ENCODE data around the gene PLCL2.

Gene PLCL2

DNA sequence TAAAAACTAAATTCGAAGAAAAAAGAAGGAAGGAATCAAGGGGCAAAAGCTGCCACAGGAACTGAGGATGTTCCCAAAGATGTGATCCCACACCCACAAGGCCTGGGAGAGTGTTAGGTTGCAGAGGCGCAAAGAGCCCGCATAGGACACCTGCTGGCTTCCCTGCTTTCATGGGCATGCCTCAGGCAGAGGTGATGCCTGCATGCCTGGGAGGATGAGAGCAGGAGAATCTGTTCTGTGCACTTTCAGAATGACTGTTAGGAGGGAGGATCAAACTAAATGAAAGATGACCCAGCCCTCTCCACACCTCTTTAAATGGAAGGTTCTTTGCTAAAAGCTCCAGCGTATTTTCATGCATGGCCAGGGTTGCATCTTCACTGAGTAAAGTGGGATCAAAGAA, 162.4 kb downstream of the PLCL2 start:
- no peak for TF ChIP-seq ZFX (IDR thresholded peaks at IDR 0.05; ENCODE audit: borderline replicate concordance)
- TF ChIP-seq, protein P1, sequence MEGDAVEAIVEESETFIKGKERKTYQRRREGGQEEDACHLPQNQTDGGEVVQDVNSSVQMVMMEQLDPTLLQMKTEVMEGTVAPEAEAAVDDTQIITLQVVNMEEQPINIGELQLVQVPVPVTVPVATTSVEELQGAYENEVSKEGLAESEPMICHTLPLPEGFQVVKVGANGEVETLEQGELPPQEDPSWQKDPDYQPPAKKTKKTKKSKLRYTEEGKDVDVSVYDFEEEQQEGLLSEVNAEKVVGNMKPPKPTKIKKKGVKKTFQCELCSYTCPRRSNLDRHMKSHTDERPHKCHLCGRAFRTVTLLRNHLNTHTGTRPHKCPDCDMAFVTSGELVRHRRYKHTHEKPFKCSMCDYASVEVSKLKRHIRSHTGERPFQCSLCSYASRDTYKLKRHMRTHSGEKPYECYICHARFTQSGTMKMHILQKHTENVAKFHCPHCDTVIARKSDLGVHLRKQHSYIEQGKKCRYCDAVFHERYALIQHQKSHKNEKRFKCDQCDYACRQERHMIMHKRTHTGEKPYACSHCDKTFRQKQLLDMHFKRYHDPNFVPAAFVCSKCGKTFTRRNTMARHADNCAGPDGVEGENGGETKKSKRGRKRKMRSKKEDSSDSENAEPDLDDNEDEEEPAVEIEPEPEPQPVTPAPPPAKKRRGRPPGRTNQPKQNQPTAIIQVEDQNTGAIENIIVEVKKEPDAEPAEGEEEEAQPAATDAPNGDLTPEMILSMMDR (IDR thresholded peaks at IDR 0.05) = no peak
- no peak overlapping the region for H3K27ac ChIP-seq

DNA sequence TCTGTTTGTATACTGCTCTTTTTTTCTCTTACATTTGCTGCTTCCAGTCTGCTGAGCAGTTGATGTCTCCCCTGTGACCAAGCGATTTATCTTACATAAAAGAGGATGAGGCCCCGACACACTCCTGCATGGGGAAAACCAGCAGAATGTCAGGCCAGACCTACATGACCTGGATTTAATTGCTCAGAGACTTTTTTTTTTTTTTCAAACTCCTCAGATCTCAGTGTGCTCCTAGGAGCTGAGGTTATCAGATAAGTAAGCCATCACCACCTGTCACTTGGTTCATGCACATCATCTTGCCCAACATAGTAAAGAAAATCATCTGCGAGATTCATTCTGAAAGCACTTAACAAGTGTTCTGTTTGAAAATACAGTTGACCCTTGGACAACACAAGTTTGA, 163.1 kb downstream of the PLCL2 start:
- H3K27ac ChIP-seq = no peak overlapping the region
- no peak for TF ChIP-seq ZFX (IDR thresholded peaks at IDR 0.05; ENCODE audit: borderline replicate concordance)
- TF ChIP-seq, protein P1 (IDR thresholded peaks at IDR 0.05) = no peak

DNA sequence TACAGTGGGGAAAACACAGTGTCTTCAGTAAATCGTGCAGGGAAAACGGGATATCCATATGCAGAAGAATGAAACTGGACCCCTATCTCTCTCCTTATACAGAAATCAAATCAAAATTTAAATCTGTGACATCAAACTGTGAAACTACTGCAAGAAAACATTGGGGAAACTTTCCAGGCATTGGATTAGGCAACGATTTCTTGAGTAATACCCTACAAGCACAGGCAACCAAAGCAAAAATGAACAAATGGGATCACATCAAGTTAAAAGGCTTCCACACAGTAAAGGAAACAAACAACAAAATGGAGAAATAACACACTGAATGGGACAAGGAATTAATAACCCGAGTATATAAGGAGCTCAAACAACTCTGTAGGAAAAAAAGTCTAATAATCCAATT, 165.3 kb downstream of the PLCL2 start:
- H3K27ac ChIP-seq = no peak overlapping the region
- TF ChIP-seq, protein P1 (IDR thresholded peaks at IDR 0.05) = no peak
- no peak for TF ChIP-seq ZFX (IDR thresholded peaks at IDR 0.05; ENCODE audit: borderline replicate concordance)

DNA sequence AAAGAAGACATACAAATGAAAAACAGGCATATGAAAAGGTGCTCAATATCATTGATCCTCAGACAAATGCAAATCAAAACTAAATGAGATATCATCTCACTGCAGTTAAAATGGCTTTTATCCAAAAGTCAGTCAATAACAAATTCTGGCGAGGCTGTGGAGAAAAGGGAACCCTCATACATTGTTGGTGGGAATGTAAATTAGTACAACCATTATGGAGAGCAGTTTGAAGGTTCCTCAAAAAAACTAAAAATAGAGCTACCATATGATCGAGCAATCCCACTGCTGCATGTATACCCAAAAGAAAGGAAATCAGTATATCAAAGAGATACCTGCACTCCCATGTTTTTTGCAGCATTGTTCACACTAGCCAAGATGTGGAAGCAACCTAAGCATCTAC, 165.8 kb downstream of the PLCL2 start:
- TF ChIP-seq, protein P1 (IDR thresholded peaks at IDR 0.05) = no peak
- TF ChIP-seq ZFX (IDR thresholded peaks at IDR 0.05; ENCODE audit: borderline replicate concordance) = no peak
- no peak overlapping the region for H3K27ac ChIP-seq

DNA sequence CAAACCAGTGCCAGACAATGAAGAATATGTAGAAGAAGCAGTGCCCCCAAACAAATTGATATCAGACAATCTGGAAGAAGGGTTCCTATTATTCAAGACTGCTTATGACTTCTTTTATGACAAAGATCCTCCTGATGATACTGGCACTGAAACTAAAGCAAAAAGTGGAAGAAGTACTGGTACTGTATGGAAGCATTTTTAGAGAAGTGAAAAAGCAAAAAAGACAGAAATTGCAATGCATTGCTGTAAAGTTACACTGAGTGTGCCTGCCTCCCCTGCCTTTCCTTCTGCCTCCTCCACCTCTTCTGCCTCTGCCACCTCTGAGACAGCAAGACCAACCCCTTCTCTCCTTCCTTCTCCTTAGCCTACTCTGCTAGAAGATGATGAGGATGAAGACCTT, 167.6 kb downstream of the PLCL2 start:
- TF ChIP-seq, protein P1 (IDR thresholded peaks at IDR 0.05) = no peak
- TF ChIP-seq ZFX (IDR thresholded peaks at IDR 0.05; ENCODE audit: borderline replicate concordance) = no peak
- H3K27ac ChIP-seq = no peak overlapping the region

DNA sequence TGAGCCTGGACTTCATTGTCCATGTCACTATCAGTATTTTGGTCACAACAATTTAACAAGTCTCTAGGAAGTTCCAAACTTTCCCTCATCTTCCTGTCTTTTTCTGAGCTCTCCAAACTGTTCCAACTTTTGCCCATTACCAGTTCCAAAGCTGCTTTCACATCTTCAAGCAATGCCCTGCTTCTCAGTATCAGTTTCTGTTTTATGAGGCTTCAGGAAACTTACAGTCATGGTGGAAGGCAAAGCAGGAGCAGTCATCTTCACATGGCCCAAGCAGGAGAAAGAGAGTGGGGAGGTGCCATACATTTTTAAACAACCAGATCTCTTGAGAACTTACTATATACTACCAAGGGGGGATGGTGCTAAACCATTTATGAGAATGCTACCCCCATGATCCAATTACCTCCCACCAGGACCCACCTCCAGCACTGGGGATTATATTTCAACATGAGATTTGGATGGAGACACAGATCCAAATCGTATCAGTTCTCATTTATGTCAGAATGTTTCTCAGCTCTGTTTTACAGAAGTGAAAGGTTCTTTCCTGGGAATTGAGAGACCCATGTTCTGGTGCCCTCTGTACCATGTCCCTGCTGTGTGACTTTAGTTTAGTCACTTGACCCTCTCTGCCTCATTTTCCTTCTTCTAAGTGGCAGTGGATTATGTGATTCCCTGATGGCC, 169.7 kb downstream of the PLCL2 start:
- no peak for TF ChIP-seq ZFX (IDR thresholded peaks at IDR 0.05; ENCODE audit: borderline replicate concordance)
- TF ChIP-seq, protein P1 (IDR thresholded peaks at IDR 0.05) = no peak
- H3K27ac ChIP-seq = no peak overlapping the region

DNA sequence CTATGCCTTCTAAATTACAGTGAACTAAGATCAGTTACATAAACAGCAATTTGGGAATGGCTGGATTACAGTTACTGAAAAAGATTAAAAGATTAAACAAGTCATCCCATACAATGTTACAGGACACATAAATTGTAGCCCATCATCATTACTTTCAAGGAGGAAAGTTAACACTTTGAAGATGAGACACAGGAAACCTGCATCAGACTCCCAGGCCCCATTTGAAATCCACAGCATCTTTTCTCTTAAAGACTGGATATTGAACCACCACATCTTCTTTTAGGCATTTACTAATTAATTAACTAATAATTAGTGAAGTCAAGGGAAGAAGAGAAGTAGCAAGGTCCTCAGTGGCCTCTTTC, 170.2 kb downstream of the PLCL2 start:
- H3K27ac ChIP-seq = no peak overlapping the region
- no peak for TF ChIP-seq ZFX (IDR thresholded peaks at IDR 0.05; ENCODE audit: borderline replicate concordance)
- TF ChIP-seq, protein P1 (IDR thresholded peaks at IDR 0.05) = no peak
